GM21390 (cell line): ENCODE results near the gene BCAR1.
A peak's percentile ranks its signal among the peaks of the same experiment; 100 is the strongest.
"Not testable (repeated sequence)": the region's sequence is repeated elsewhere in the genome, so short reads cannot be mapped to it uniquely, and the experiment has no call there.

Source experiments
- ATAC-seq: cut with Tn5 transposase; IDR thresholded peaks from one replicate; pipeline ENCODE4 v1.9.1; 2021; ENCODE audit not compliant: unreplicated experiment

The BCAR1 gene

DNA sequence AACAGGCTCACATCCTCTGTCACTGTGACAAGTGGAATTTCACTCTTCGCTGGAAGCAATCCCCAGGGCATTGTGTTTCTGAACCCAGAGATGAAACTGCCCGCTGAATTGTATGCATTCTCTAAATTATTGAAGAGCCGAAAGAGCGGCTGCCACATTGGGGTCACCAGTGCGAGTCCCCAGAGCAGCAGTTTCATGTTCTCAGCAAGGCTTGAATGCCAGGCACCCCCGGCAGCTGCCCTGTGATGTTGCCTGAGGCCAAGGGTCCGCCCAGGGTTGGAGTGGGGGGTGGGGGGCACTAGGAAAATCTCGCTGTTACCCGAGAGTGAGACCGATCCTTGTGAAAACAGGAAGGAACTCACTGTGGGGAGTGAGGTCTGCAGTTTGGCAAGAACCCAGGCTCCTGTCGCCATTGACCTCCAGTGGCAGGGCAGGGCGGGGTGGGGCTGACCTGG is 20.7 kb upstream of the BCAR1 start:
- ATAC-seq = peak; percentile 45

DNA sequence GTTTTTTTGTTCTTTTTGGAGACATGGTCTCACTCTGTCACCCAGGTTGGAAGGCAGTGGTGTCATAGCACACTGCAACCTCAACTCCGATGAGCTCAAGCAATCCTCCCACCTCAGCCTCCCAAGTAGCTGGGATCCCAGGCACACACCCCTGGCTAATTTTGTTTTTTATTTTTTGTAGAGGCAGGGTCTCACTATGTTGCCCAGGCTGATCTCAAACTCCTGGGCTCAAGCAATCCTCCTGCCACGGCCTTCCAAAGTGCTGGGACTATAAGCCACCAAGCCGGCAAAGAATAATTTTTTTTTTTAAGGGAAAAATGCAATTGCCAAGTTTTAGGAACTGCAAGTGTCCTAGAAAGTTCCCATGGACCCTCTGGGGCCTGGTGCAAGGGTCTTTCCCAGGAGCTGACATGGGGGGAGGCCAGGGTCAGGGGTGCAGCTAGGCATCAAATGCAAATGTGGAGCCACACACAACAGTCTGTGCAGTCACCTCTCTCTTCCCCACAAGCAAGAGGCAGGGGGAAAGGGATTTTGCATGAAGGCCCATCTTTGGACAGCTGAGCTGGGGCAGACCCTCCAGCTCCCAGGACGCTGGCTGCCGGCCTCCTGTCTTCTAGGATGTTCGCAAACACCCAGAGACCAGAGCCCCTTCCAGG is 20.1 kb upstream of the BCAR1 start:
- no peak for ATAC-seq

DNA sequence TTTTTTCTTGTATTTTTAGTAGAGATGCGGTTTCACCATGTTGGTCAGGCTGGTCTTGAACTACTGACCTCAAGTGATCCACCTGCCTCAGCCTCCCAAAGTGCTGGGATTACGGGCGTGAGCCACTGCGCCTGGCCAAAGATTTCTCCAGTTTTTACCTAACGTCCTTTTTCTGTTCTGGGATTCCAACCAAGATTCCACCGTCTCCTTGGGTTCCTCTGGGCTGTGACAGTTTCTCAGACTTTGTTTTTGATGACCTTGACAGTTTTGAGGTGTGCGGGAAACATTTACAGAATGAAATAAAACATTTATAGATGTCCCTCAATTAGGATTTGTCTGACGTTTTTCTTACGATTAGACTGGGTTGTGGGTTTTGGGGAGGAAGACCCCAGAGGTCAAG is 17.9 kb upstream of the BCAR1 start:
- not testable (repeated sequence) for ATAC-seq

DNA sequence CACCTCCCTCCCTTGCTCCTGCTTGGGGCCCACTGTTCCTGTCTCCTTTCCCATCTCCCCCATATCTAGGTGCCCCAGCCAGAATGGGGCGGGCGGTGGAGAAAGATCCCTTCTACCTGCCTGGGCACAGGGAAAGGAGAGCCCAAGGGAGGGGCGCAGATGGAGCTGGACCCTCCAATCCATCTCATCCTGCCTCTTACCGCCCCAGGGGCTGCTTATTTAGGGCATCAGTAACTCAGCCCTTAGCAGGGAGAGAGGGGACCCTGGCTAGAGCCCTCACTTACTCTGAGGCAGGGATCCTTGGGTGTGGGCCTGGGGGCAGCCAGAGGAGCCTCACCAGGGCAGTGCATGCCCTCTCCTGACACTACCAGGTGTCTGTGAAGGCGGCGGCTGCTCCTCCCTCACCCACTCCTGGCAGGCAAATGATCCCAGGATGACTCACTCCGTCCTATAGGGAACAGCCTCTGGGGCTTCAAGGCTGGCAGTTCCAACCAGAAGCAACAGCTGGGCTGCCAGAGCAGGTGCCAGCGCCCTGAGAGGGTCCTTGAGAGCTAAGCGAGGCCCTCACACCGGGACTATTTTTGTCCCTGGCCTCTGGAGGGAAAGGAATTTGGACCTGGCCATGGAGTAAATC is 16.3 kb upstream of the BCAR1 start:
- no peak for ATAC-seq

DNA sequence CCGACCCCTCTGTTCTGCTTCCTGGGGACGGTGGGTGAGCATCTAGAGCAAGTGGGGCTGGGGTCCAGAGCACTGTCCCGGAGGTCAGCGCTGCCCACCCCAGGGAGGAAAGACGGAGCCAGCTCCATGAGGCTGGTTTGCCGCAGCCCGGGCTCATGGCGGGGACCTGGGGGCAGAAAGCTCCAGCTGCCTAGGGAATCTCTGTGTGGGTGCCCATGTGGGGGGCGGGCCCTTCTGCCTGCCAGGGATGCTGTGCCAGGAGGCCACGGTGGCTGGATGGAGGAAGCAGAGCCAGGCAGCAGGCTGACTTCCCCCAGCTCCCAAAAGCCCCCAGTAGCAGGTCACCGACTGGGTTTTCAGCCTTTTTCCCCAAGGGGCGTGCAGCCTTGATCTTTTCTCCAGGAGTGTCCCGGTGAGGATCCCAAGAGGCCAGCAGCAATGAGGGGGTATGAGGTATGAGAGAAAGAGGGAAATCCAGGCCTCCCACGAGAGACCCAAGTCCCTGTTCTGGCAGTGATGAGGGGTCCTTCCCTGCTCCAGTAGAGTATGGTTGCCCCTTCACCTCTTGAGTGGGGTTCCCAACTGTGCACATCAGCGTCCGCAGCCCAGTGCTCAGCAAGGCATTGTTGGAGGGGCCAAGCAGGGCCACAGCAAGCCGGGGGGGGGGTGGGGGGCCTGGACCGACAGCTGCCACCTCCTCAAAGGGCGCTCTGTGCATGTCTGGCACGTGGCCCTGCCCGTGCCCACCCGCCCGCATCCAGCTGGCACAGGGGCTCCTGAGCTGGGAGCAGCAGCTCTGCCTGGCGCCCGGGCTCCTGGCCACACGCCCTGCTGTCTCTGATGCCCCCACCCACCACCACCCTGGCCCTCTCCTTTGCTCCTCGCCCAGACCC is 15.6 kb upstream of the BCAR1 start:
- ATAC-seq = no peak

DNA sequence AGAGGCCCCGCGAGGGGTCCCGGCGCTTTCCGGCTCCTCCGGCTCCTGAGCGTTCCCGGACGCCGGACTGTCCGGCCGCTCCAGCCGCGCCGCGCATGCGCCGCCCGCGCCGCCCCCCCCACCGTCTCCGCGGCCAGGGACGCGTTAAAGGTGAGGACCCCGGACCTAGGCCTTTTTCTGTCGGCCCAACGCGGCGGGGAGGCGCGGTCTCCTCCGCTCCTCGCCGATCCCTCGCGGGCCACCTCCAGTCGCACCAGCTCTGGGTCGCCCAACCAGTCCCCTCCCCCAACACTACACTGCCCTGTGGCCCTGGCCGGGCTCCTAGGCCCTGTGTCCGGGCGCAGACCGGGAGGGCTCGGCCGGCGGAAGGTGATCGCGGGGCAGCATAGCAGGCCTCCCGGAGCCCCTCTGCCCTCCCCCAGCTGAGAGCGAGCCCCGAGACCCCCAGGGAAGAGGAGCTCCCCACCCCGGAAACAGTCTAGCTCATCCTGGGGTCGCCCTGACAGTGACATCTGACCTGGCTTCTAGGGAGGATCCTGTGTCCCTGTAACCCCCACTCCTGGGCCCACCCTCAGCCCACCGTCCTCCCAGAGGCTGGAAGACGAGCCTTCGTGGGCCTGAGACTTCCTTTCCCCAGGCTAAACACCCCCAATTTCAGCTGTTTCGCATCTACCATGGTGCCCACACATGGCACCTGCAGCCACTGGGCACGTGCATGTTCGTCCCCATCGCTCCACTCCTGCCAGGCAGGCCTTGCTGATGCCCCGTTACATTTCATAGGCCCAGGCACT is 14.7 kb upstream of the BCAR1 start:
- ATAC-seq = peak; percentile 69

DNA sequence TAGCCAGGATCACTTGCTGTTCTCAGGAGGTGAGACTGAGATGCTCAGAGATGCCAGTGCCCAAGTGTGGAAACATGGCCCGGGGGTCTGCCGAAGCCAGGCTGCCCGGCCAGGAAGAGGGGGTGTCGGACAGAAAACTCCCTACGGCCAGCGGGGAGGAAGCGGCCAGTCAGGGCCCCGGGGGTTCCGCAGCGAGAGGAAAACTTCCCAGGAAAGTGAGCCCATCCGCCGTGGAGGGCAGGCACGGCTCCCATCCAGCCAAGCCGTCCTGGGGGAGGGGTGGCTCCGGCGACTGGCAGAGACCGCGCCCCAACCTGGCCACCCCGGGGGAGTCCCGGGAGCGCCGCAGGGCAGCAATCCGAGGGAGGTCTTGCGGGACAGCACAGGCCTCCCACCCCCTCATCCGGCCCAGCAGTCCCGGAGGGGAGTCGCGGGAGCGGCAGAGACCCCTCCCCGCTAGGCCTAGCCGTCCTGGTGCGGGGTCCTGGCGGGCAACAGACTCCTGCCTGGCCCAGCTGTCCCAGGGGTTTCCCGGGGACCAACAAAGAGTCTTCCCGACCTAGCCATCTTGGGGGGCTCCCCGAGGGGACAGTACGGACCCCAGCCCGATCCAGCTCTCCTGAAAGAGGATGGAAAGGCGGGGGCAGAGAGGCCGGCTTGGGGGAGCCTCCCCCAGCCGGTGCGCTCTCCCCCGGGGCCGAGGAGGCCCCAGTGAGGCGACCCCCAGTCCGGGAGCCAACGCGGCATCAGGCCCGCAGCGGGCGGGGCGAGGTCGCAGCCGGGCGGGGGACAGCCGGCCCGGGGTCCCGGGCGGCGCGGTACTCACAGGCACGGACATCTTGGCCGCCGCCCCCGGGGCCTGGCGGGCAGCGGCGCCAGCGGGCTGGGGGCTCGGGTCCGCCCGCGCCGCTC is 13.8 kb upstream of the BCAR1 start:
- peak; percentile 30 for ATAC-seq

DNA sequence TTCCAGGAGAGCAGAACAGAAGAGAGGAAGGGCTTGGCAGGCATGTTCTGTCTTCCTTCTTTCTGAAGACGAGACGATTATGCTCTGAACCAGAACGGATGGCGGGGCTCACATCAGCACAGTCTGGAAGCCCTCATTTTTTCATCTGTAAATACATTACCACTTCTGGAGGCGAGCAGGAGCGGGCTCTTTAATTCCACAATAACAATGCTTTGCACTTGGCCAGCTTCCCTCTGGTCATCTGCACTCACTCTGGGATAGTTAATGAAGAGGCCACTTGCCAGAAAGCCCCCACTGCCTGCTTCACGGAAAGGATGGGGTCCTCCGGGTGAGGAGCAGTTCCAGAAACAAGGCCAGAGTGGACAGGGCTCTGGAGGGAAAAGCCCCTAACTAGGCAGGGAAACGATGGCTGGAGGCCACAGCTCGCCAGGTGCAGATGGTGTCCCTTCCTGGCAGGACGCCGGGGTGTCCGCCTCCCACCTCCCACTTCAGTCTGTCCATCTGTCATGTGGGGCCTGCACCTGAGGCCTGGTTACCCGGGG is 13.1 kb upstream of the BCAR1 start:
- ATAC-seq = no peak

DNA sequence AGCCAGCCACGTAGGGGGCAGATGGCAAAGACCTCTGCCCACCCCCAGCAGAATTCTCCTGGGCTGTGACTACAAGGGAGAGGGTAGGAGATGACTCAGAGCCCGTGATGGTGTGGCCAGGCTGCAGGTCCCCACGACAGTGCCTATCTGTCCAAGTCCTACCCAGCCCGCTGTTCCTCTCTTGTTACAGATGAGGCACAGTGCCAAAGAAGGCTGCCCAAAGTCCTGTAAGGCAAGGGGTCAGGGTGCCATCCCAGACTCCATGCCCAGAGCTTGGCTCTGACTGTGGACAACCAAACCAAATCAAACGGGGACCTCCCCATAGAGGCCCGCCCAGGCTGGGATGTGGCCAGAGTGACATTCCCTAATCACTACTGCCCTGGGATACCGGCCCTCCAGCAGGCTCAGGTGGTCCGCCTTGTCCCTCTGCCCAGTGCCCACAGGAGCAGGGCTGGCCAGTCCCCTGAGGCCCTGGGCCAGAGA is 12.6 kb upstream of the BCAR1 start:
- ATAC-seq = no peak

DNA sequence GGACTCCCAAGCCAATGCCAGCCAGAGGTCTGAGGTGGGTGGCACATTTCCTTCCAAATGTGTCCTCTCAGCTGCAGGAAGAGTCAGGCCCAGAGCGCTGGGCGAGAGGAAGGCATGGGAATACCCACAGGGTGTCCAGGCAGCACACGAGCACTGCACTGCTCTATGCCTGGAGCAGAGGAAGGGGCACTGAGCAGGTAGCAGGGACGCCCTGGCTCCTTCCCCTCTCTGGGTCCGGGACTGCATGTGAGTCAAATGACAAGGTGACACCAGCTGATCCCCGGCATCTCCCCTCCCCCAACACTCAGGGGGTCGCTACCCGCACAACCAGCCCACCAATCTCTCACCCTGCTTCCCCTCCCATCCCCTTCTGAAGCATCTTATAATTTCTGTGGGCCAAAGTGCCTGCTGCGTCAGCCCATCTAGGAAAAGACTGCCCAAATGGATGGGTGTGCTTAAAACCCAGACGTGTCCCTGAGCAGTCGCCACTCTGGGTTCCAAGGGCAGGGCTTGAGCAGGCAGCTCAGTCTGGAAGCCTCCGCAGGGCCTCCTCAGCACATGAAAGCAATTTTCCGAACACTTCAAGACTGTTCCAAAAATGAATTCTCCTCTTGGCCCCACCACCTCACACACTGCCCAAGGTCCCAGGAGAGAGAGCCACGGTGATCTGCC is 12.0 kb upstream of the BCAR1 start:
- ATAC-seq = no peak

DNA sequence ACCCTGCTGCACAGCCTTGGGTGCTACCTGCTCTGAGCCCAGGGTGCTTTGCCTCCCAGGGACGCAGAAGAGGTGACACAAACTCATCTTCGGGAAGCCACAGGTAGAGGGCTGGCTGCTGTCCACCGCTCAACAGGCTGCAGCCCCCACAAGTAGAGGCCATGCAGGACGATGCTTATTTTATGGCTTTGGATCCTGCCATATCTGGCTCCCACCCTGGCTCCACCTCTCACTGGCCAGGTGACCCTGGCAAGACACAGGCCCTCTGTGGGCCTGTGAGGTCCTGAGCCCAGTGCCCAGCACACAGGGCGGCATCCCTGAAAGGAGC is 11.3 kb upstream of the BCAR1 start:
- ATAC-seq = no peak

DNA sequence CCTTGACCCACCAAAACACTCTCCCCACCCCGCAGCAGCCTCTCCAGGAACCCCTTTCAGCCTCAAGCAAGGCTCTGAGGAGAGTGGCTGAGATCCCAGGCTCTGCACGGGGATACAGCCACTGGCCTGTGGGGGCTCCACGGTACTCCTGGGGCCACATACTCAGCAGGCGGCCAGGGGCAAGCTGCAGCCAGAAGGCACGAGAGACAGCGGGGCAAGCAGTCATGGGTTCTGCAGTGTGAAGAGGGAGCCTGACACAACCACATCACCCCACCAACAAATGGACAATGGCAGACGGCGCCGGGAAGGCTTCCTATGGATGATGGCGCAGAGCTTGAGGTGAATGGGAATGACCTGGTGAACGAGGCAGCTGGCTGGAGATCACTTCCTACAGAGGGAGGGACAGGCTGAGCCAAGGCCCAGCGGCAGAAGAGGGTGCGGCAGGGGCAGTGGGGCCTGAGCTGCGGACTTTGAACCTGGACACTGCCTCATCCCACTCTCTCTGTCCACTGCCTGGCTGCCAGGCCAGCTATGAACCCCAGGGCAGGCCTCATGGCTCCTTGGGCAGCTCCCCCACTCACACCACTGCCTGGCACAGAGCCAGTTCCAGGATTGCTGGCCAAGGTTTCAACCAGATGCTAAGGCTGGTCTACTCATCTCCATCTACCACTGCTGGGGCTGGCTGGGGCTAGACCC is 10.8 kb upstream of the BCAR1 start:
- no peak for ATAC-seq

DNA sequence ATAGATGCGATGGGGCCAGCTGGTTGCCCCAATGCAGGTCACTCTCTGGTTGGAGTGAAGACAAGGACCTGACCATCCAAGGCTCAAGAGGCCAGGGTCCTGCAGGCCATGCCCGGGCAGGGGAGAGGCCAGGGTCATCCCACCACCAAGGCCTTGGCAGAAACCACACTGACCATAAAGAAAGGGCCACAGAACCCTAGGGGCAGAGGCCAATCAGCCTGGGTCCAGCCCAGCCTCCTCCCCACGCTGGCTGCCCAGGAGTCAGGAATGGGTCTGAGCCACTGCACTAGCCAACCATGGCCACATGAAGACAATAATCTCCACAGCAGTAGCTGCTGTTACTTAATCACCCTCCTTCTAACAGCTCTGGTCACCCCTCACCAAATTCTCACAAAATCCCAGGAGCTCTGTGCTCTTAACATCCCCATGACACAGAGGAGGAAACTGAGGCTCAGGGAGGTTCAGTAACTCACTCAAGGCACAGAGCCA is 10.2 kb upstream of the BCAR1 start:
- ATAC-seq = no peak

DNA sequence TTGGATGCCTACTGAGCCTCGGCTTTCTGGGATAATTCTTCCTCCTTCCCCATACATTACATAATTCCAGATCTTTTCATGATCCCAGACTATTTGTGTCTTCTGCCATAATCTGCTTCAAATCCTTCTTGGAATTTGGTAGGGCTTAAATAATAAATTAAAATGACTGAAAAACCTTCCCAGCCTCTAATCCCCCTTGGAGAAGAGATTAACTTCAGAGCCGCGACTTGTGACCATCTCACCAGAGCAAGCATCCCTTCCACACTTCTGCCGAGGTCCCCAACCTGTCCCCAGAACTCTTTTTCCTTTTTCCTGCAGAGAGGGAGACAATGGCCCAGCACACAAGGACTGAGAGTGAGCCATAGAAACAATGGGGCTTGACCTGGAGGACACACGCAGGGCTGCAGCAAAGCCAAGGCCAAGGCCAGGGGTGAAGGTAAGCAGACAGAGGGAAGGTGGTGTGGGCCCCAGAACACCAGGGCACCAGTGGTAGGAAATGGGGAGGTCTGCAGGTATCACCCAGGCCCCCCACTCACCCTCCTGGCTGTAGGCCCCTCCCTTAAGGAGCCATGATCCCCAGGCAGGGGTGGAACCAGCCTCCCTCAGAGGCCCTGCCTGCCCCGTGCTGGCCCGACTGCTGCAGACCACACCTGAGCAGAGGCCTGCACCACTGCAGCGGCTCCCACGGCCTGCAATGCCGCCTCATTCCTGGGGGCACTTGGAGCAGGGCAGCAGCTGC is 9.6 kb upstream of the BCAR1 start:
- no peak for ATAC-seq

DNA sequence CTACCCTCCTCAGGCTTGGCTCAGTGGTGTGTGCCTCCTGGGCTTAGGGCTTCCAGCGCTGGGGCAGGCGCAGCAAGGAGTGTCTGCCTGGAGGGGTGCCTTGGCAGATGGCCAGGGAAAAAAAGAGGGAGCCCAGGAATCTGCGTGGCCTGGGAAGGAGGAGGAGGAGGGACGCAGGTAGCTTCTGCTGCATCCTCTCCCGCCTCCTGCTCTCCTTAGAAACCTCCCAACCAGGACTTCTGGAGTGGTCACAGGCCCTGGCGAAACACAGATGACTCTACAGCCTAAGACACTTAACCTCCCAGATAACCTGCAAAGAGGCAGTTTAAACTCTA is 7.3 kb upstream of the BCAR1 start:
- no peak for ATAC-seq

DNA sequence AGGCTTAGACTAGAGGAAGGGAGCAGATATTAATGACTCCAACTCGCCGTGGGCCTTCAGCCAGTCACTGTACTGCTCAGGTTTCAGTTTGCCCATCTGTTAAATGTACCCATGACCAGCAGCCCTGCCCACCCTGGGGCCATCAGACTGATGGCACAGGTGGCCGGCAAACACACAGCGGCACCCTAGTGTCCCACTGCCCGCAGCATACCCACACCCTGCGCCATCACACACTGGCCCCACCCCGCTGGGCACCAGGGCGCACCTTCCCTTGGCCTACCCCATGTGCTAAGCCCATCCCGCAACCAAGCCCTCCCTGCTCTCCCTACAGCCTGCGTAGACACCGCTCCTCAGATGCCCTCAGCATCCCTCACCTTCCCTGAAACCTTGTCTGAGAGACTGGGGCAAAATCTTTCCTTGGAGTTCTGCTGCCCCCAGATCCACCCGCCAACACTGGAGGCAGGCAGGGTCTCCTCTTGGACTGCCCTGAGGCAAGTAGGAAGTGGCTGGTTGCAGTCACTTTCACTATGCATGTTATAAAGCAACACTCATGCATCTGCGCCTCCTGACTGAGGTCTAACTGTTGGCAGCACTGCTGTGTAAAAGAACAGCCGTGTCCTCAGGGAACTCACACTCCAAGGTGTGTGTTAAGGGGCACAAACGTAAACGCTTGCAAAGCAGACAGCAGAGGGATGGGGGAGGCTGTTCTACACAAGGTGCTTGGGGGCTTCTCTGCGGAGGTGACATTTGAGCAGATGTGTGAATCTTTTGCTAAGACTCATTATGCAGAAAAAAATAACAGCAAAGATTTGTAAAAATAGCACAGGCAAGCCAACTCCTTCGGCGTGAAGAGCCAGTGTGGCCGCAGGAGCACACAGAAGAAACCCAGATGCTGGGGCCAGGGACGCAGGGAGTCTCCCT is 6.7 kb upstream of the BCAR1 start:
- no peak for ATAC-seq
